T follicular helper cell (primary cell): ENCODE data around the gene CLSTN1.
"Not testable (repeated sequence)": the region's sequence is repeated elsewhere in the genome, so short reads cannot be mapped to it uniquely, and the experiment has no call there.

Experiments used
- DNase-seq: peaks from one replicate; pipeline ENCODE4 v3.0.0-alpha.2; 2020; ENCODE audit warnings: low read depth

CLSTN1 gene

DNA sequence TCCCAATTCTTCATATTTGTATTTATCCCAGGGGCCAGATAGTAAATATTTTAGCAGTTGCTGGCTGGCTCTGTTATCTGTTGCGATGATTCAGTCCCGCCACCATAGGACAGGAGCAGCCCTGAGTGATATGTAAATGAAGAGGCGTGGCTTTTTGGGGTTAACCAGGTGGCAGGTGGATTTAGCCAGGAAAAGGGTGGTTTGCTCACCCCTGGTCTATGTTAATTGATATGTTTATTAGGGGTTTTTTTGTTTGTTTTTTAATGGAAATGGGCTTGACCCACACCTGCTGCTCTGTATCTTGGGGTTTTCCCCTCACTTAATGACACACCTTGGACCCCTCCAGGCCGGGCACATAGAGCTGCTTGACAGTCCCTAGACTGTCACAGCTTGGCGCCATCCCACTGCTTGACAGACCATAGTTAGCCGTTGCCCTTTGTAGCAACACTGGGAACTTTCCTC lies 109.5 kb downstream of the CLSTN1 start:
- DNase-seq, result peak; percentile 40

DNA sequence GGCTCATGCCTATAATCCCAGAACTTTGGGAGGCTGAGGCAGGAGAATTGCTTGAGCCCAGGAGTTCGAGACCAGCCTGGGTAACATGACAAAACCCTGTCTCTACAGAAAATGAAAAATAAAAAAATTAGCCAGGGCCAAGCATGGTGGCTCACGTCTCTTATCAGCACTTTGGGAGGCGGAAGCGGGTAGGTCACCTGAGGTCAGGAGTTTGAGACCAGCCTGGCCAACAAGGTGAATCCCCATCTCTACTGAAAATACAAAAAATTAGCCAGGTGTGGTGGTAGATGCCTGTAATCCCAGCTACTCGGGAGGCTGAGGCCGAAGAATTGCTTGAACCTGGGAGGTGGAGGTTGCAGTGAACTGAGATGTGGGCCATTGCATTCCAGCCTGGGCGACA lies 111.0 kb downstream of the CLSTN1 start:
- DNase-seq, result not testable (repeated sequence)

GRCh38 chr1:9711466-9712020 lies 112.2 kb downstream of the CLSTN1 start:
- DNase-seq, result no peak

- DNase-seq, result no peak
Measured at GRCh38 chr1:9710037-9710436, 113.7 kb downstream of the CLSTN1 start.

DNA sequence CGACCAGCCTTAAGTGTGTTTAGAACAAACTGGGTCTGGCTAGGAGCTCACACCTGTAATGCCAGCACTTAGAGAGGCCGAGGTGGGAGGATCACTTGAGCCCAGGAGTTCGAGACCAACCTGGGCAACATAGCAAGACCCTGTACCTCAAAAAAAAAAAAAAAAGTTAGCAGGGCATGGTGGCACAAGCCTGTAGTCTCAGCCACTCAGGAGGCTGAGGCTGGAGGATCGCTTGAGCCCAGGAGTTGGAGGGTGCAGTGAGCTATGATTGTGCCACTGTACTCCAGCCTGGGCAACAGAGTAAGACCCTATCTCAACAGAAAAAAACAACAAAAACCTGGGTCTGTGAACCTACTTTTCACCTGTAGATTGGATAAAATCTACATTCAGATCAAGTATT lies 117.6 kb downstream of the CLSTN1 start:
- DNase-seq, result no peak

DNA sequence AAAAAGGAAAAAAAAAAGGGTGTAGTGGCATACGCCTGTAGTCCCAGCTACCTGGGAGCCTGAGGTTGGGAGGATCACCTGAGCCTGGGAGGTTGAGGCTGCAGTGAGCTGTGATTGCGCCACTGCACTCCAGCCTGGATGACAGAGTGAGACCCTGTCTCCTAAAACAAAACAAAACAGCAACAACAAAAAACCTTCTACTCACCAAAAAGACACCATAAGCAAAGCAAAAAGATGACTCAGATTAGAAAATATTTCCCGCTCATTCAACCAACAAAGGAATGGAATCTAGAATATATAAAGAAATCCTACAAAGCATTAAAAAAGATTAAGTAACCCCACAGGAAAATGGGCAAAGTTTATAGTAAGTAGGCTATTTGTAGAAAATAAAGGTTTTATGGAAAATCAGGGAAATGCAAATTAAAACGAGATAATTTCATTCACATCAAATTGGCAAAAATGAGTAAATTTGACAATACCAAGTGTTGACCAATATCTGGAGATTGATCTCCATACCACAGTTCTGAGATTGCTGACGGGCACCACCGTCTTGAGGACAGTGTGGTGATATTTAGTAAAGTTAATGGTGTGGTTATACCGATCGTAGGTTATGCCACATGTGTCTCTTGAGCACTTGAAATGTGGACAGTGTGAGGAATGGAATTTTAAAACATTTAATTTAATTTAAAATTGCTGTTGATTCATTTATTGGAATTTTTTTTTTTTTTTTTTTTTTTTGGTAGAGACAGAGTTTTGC lies 118.2 kb downstream of the CLSTN1 start:
- DNase-seq, result no peak

GRCh38 chr1:9703681-9704080 lies 120.1 kb downstream of the CLSTN1 start:
- DNase-seq, result no peak

GRCh38 chr1:9703165-9703509 lies 120.6 kb downstream of the CLSTN1 start:
- no peak for DNase-seq

GRCh38 chr1:9701665-9702064 lies 122.1 kb downstream of the CLSTN1 start:
- DNase-seq, result no peak

DNA sequence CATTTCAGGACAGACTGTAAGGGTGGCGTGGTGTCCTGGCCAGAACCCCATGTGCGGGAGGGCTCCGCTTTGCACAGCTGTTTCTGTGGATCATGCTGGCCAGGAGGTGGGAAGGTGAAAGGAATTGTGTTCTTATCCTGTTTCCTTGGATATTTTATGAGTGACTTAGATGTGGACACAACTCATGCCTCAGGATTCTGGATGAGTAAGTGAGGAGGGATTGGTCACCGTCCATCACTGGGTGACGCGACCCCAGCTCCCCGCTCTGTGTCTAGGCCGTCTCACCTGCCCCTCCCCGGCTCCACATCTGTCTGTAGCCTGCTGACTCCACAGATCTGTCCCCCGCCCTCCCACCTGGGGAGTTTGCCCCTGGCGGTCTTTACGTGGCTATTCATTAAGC lies 123.4 kb downstream of the CLSTN1 start:
- no peak for DNase-seq

DNA sequence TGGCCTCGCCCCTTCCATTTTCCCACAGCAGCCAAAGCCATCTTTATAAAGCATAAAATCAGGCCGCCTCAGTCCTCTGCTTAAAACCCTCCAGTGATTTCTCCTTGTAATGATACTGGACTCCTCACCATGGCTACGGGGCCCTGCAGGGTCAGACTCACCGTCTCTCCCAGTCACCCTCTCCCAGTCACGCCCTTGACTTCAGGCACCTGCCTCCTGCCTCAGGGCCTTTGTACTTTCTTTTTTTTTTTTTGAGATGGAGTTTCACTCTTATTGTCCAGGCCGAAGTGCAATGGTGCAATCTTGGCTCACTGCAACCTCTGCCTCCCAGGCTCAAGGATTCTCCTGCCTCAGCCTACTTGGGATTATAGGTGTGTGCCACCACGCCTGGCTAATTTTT lies 124.4 kb downstream of the CLSTN1 start:
- no peak for DNase-seq

DNA sequence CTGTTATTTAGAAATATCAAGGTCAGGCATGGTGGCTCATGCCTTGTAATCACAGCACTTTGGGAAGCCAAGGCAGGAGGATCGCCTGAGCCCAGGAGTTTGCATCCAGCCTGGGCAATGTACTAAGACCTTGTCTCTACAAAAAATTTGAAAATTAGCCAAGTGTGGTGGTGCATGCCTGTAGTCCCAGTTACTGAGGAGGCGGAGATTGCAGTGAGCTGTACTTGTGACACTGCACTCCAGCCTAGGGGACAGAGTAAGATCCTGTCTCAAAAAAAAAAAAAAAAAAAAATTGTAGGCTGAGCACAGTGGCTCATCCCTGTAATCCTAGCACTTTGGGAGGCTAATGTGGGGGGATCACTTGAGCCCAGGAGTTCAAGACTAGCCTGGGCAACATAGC lies 127.0 kb downstream of the CLSTN1 start:
- DNase-seq, result no peak

DNA sequence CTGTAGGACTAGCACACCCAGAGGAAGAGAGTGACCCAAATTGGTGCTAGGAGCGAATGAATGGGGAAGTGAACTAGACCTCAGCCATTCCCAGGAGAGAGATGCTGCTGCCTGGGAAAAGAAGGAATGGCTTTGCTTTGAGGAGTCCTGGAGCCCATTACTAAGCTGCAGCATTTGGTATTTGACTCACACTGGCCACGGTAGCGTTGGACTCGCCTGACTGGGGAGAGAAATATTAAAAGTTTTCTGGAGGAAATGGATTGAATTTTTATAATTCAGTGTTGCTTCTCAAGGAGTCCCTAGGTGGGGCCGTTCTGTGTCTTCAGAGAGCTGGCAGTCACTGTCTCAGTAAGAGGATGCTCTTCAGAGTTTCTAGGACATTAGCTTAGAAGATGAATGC lies 132.1 kb downstream of the CLSTN1 start:
- no peak for DNase-seq

DNA sequence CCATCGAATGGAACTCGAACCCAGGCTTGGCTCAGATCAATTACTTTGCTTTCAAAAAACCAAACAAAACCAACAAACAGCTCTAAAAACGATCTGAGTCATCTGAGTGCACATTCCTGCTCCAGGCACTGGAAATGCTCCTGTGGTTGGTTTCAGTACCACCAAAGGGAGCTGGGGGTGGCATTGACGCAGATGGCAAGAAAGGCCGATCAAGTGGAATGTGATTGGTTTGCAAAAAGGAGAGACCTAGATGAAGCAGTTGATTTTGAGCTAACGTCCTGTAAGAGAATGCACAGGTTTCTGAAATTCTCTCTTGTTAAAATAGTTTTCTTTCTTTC lies 132.7 kb downstream of the CLSTN1 start:
- DNase-seq, result no peak

- DNase-seq, result no peak
Measured at GRCh38 chr1:9690440-9691107, 133.2 kb downstream of the CLSTN1 start.

- DNase-seq, result no peak
Measured at GRCh38 chr1:9689971-9690381, 133.8 kb downstream of the CLSTN1 start.

DNA sequence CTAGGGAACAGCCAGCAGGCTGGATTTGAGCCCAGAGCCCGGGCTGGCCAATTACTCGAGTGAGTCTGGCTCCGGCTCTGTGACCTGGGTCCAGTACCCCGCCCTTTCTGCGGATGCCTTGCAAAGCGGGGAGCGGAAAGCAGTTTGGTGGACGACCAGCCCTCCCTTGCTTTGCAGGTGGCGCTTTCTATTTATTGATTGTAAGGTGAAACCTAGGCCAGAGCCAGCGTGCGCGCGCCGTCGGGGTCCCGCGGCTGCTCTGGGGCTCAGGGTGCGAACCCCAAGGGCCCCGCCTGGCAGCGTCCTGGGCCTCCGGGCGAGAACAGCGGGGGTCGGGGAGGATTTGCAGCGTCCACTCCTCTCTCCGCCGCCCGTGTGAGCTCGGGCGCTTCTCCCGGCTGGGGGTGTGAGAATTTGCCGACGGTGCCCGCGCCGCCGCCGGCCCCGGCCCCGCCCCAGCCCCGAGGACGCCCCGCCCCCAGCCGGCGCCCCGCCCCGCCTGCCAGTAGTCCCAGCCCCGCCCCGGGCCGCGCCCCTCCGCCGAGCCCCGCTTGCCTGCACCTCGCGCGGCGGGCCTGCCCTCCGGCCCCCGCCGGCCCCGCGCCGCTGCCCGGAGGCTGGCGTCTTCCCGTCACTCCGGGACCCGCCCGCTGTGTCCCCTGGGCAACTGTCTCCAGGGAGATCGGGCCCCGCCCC lies 134.6 kb downstream of the CLSTN1 start:
- DNase-seq, result peak; percentile 78

- no peak for DNase-seq
Measured at GRCh38 chr1:9688599-9688998, 135.2 kb downstream of the CLSTN1 start.

- DNase-seq, result no peak
Measured at GRCh38 chr1:9687874-9688582, 135.7 kb downstream of the CLSTN1 start.

DNA sequence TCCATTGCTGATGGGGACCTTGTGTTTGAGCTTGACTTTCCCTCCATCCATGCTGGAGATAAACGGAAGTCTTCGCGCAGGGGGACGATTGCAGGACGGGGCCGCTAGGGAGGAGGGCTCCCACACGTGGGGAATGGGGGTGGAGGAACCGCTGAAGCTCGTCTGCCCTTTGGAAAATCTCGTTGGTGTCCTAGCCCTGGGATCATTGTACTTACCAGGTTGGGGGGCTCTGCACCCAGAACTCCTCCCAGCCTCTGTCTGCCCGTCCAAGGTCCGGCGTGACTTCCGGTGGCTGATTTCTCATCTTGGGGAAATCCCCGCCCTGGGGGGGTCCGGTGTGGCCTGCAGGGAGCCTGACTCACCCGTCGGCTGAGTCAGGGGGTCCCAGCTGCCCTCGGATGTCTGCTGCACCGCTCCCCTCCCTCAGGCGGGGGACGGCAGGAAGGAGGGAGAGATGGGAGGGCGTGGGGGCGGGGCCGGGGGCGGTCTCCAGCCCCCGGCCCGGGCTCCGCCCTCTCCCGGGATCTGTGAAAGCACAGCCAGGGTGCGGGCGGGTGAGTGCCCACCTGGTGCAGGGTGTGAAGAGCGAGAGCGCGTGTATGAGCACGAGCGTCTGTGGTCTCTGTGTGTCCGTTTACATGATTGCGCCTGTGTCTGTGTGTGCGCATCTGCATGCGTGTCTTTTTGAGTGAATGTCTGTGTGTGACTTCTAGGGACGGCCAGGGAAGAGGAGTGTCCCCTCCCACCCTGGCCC lies 136.5 kb downstream of the CLSTN1 start:
- peak; percentile 60 for DNase-seq

DNA sequence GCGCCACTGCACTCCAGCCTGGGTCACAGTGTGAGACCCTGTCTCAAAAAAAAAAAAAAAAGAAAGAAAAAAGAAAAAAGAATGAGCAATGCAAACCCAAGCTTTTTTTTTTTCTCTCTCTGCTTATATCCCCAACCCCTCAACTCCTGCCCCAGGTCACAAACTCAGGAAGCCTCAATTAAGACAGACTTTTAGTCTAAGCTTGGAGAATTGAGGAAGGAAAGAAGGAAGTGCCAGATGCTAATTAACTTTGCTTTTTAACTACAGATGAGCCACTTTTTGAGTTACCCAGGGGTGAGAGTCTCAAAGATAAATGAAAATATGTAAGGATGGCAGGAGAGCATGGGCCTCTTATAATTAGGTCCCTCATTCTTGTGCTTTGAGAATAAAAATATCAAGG lies 139.0 kb downstream of the CLSTN1 start:
- no peak for DNase-seq

DNA sequence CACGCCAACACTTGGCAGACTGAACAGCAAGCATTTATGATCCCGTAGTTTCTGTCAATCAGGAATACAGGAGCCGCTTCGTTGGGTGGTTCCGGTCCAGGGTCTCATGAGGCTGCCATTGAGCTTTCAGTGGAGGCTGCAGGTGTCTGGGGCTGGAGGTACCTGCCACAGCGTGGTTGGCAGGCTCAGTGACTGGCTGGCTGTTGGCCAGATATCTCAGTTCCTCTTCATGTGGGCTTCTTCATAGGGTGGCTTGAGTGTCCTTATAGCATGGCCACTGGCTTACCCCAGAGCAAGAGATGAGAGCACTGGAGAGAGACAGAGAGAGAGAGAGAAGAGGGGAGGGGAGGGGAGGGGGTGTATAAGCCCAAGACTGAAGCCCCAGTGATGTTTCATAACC lies 142.9 kb downstream of the CLSTN1 start:
- no peak for DNase-seq
